Vagina (tissue), 2 donors: ENCODE measurements around the gene AGRN. TPM values are rescaled to one million over a fixed set of nuclear protein-coding genes. Genes with fewer than 3 reads are reported as not detected.
"Not testable (repeated sequence)": the region's sequence is repeated elsewhere in the genome, so short reads cannot be mapped to it uniquely, and the experiment has no call there.

Experiments
- DNase-seq, 2 donors: peaks; one replicate each; pipeline ENCODE4 v3.0.0-alpha.2; 2017; ENCODE audit errors: extremely low spot score in 2 of 2
- H3K27ac ChIP-seq: fragments of 200-600 bp; sonication (generic); one replicate; pipeline ENCODE4 v1.5.1; 2019
- H3K27me3 ChIP-seq: fragments of 200-600 bp; sonication (generic); one replicate; pipeline ENCODE4 v1.5.1; 2019
- H3K36me3 ChIP-seq, 2 donors: fragments of 200-600 bp; sonication (generic); one replicate each; pipeline ENCODE4 v1.5.1; 2017 to 2019
- H3K4me1 ChIP-seq: fragments of 200-600 bp; sonication (generic); one replicate; pipeline ENCODE4 v1.5.1; 2019
- H3K4me3 ChIP-seq, 2 donors: fragments of 200-600 bp; sonication (generic); 1 replicate in 1 of 2; 2 replicates in 1 of 2; pipeline ENCODE4 v1.5.1; 2016 to 2019
- H3K9me3 ChIP-seq: fragments of 200-600 bp; sonication (generic); one replicate; pipeline ENCODE4 v1.5.1; 2019
- CTCF ChIP-seq, 3 experiments: fragments of 450-650 bp in 2 of 3; fragments of 200-600 bp in 1 of 3; sonication (generic) in 1 of 3; IDR thresholded peaks; one replicate each; pipeline ENCODE4 v1.5.1; 2017 to 2019; ENCODE audit warnings: antibody characterized with exemption in 3 of 3, mild to moderate bottlenecking in 2 of 3, moderate library complexity in 2 of 3
- POLR2A ChIP-seq, 2 donors: fragments of 450-650 bp; IDR thresholded peaks; one replicate each; pipeline ENCODE4 v1.6.1; 2017; ENCODE audit warnings: antibody characterized with exemption in 2 of 2, mild to moderate bottlenecking in 2 of 2, moderate library complexity in 2 of 2
- POLR2AphosphoS5 ChIP-seq, 2 donors: sonication (generic); formaldehyde crosslinking; IDR thresholded peaks; one replicate each; pipeline ENCODE4 v1.9.0; 2017; ENCODE audit warnings: antibody characterized with exemption in 2 of 2, mild to moderate bottlenecking in 2 of 2, low read depth in 1 of 2; ENCODE audit not compliant: insufficient read depth in 1 of 2
- intact Hi-C: fragments of 100-400 bp; cut with DNase I; formaldehyde crosslinking; loops from one replicate; pipeline ENCODE4 v1.15.1; 2023
- total RNA-seq: library from RNA; depleted of rRNA; stranded (reverse); fragments of >200 nt; gene quantifications from one replicate; pipeline ENCODE4 v1.2.3, GENCODE V29; 2016

AGRN gene
- total RNA-seq, 1 donor from 2014 or later: 25.5 TPM

GRCh38 chr1:1072849-1073742, 53.2 kb downstream of the AGRN start:
- DNase-seq: no peak
- Histone ChIP-seq H3K9me3 (no peaks in the 10 kb centered on the region), H3K36me3 (no peaks in the 10 kb centered on the region), H3K4me3 (peak overlapping the region in 1 of 2 donors; percentile 26), H3K27ac (peak overlapping the region; percentile 39), H3K27me3 (no peaks in the 10 kb centered on the region), H3K4me1 (peaks cover 18% of the 10 kb centered on the region)
- intact Hi-C loops: no loop called here
- no peak for TF ChIP-seq CTCF (IDR thresholded peaks at IDR 0.05)
- TF ChIP-seq POLR2A (IDR thresholded peaks at IDR 0.05): no peak
- TF ChIP-seq POLR2AphosphoS5 (IDR thresholded peaks at IDR 0.05; ENCODE audit: insufficient read depth in 1 of 2, low read depth in 1 of 2): no peak

- no peak for TF ChIP-seq POLR2A (IDR thresholded peaks at IDR 0.05)
- peak in 1 of 2 donors; percentile 47 for TF ChIP-seq POLR2AphosphoS5 (IDR thresholded peaks at IDR 0.05; ENCODE audit: insufficient read depth in 1 of 2, low read depth in 1 of 2)
- no peak for TF ChIP-seq CTCF (IDR thresholded peaks at IDR 0.05)
- intact Hi-C loops: no loop called here
- H3K4me3 ChIP-seq: peak within 1 kb of the TSS in 1 of 2 donors; percentile 26
- no peaks in the 10 kb centered on the region for H3K36me3 ChIP-seq
- DNase-seq: no peak
- peak within 1 kb of the TSS; percentile 39 for H3K27ac ChIP-seq
- H3K4me1 ChIP-seq: peaks cover 9% of the 10 kb centered on the region
- no peaks in the 10 kb centered on the region for H3K9me3 ChIP-seq
- H3K27me3 ChIP-seq: no peaks in the 10 kb centered on the region
Measured at GRCh38 chr1:1073743-1074587, 54.0 kb downstream of the AGRN start, which contains the start of gene RNF223. Gene RNF223 (minus strand): TSS chr1:1074306. CDS start chr1:1072566, 1,740 bp downstream.

GRCh38 chr1:1074631-1075147, 54.8 kb downstream of the AGRN start:
- DNase-seq: no peak
- intact Hi-C loops: no loop called here
- no peak overlapping the region for H3K4me3 ChIP-seq
- H3K4me1 ChIP-seq: peaks cover 6% of the 10 kb centered on the region
- H3K36me3 ChIP-seq: no peaks in the 10 kb centered on the region
- H3K27ac ChIP-seq: no peak overlapping the region
- no peaks in the 10 kb centered on the region for H3K9me3 ChIP-seq
- no peaks in the 10 kb centered on the region for H3K27me3 ChIP-seq
- no peak for TF ChIP-seq POLR2A (IDR thresholded peaks at IDR 0.05)
- TF ChIP-seq CTCF (IDR thresholded peaks at IDR 0.05): no peak
- TF ChIP-seq POLR2AphosphoS5 (IDR thresholded peaks at IDR 0.05; ENCODE audit: insufficient read depth in 1 of 2, low read depth in 1 of 2): no peak

- H3K9me3 ChIP-seq: no peaks in the 10 kb centered on the region
- TF ChIP-seq CTCF (IDR thresholded peaks at IDR 0.05): no peak
- no peak for TF ChIP-seq POLR2AphosphoS5 (IDR thresholded peaks at IDR 0.05; ENCODE audit: insufficient read depth in 1 of 2, low read depth in 1 of 2)
- TF ChIP-seq POLR2A (IDR thresholded peaks at IDR 0.05): no peak
- H3K4me1 ChIP-seq: peaks cover 11% of the 10 kb centered on the region
- intact Hi-C loops: no loop called here
- no peaks in the 10 kb centered on the region for H3K36me3 ChIP-seq
- H3K4me3 ChIP-seq: no peak overlapping the region
- H3K27me3 ChIP-seq: no peaks in the 10 kb centered on the region
- H3K27ac ChIP-seq: no peak overlapping the region
- no peak for DNase-seq
Measured at GRCh38 chr1:1075148-1075935, 55.4 kb downstream of the AGRN start.

GRCh38 chr1:1077396-1077795, 57.5 kb downstream of the AGRN start:
- intact Hi-C loops, H3K9me3 ChIP-seq, H3K36me3 ChIP-seq, DNase-seq, H3K4me3 ChIP-seq, H3K27ac ChIP-seq, H3K27me3 ChIP-seq: not testable (repeated sequence)
- H3K4me1 ChIP-seq: peaks cover 13% of the 10 kb centered on the region
